ENCODE measurements around the gene RBP7. TPM values are rescaled to one million over a fixed set of nuclear protein-coding genes. Genes with fewer than 3 reads are reported as not detected.

Gene RBP7
- total RNA-seq, 4 donors from 2014 or later, result 2.3 to 3.3 TPM; not detected in 2

- in situ Hi-C loops (cut with MboI; ENCODE audit: low pct_ligation_motif_present in 1 of 4, low pct_unique_long_range_greater_than_20kb in 1 of 4, low sequenced_read_pairs in 3 of 4), result no loop called here
- intact Hi-C loops (cut with DNase I; ENCODE audit: low total_unique reads), result no loop called here
- Histone ChIP-seq H3K36me3 (peaks cover 0 to 26% (median 5%) of the 10 kb centered on the region in 4 donors), H3K9me3 (no peaks in the 10 kb centered on the region), H3K27ac (no peak overlapping the region), H3K27me3 (no peaks in the 10 kb centered on the region), H3K4me1 (no peaks in the 10 kb centered on the region), H3K4me3 (no peak overlapping the region)
- 85 to 87% methylated on average over 4 to 5 of the region's 5 CpGs for WGBS, 2 donors (ENCODE audit: low coverage in 1 of 2)
- no peak for DNase-seq
- TF ChIP-seq EP300 (IDR thresholded peaks at IDR 0.05; ENCODE audit: low read depth) (no peak), POLR2A (IDR thresholded peaks at IDR 0.05) (no peak), POLR2AphosphoS5 (IDR thresholded peaks at IDR 0.05) (no peak), CTCF (IDR thresholded peaks at IDR 0.05) (no peak)
Measured at GRCh38 chr1:9984253-9984652, 12.8 kb upstream of the RBP7 start.

GRCh38 chr1:9985001-9985400, 12.0 kb upstream of the RBP7 start:
- WGBS, 2 donors (ENCODE audit: low coverage in 1 of 2), result 52 to 55% methylated on average over 5 to 6 of the region's 6 CpGs
- intact Hi-C loops (cut with DNase I; ENCODE audit: low total_unique reads), result no loop called here

GRCh38 chr1:9989773-9990172, 7.3 kb upstream of the RBP7 start:
- Histone ChIP-seq H3K36me3 (no peaks in the 10 kb centered on the region), H3K27me3 (peaks cover 3% of the 10 kb centered on the region), H3K9me3 (no peaks in the 10 kb centered on the region), H3K27ac (no peak overlapping the region), H3K4me1 (no peaks in the 10 kb centered on the region), H3K4me3 (no peak overlapping the region)
- WGBS, 2 donors (ENCODE audit: low coverage in 1 of 2), result 92% methylated on average over 5 of the region's 5 CpGs; no CpG with 5 or more reads in 1 of the 2 donors
- TF ChIP-seq EP300 (IDR thresholded peaks at IDR 0.05; ENCODE audit: low read depth), result no peak
- TF ChIP-seq POLR2A (IDR thresholded peaks at IDR 0.05), result no peak
- TF ChIP-seq POLR2AphosphoS5 (IDR thresholded peaks at IDR 0.05), result no peak
- TF ChIP-seq CTCF (IDR thresholded peaks at IDR 0.05), result no peak
- in situ Hi-C loops (cut with MboI; ENCODE audit: low pct_ligation_motif_present in 1 of 4, low pct_unique_long_range_greater_than_20kb in 1 of 4, low sequenced_read_pairs in 3 of 4), result no loop called here
- DNase-seq, result no peak
- intact Hi-C loops (cut with DNase I; ENCODE audit: low total_unique reads), result no loop called here

More at GRCh38 chr1:9985001-9985400, 12.0 kb upstream of the RBP7 start:
- in situ Hi-C loops (cut with MboI; ENCODE audit: low pct_ligation_motif_present in 1 of 4, low pct_unique_long_range_greater_than_20kb in 1 of 4, low sequenced_read_pairs in 3 of 4), result no loop called here
- H3K4me3 ChIP-seq, result no peak overlapping the region
- H3K9me3 ChIP-seq, result no peaks in the 10 kb centered on the region
- H3K27me3 ChIP-seq, result no peaks in the 10 kb centered on the region
- H3K4me1 ChIP-seq, result no peaks in the 10 kb centered on the region
- H3K36me3 ChIP-seq, result peaks cover 0 to 26% (median 5%) of the 10 kb centered on the region in 4 donors
- no peak for TF ChIP-seq POLR2A (IDR thresholded peaks at IDR 0.05)
- DNase-seq, result no peak
- no peak overlapping the region for H3K27ac ChIP-seq

- intact Hi-C loops (cut with DNase I; ENCODE audit: low total_unique reads), result no loop called here
- TF ChIP-seq POLR2AphosphoS5 (IDR thresholded peaks at IDR 0.05) (no peak), CTCF (IDR thresholded peaks at IDR 0.05) (no peak), EP300 (IDR thresholded peaks at IDR 0.05; ENCODE audit: low read depth) (no peak)
- 54 to 56% methylated on average over 2 of the region's 2 CpGs for WGBS, 2 donors (ENCODE audit: low coverage in 1 of 2)
- Histone ChIP-seq H3K4me3 (no peak overlapping the region), H3K4me1 (no peaks in the 10 kb centered on the region), H3K9me3 (no peaks in the 10 kb centered on the region), H3K27me3 (peaks cover 15% of the 10 kb centered on the region), H3K27ac (no peak overlapping the region), H3K36me3 (no peaks in the 10 kb centered on the region)
- in situ Hi-C loops (cut with MboI; ENCODE audit: low pct_ligation_motif_present in 1 of 4, low pct_unique_long_range_greater_than_20kb in 1 of 4, low sequenced_read_pairs in 3 of 4), result no loop called here
- no peak for DNase-seq
Measured at GRCh38 chr1:9990944-9991343, 6.1 kb upstream of the RBP7 start.

GRCh38 chr1:9992910-9993309, 4.1 kb upstream of the RBP7 start:
- DNase-seq, result no peak
- Histone ChIP-seq H3K27me3 (peaks cover 34% of the 10 kb centered on the region), H3K27ac (no peak overlapping the region), H3K4me3 (no peak overlapping the region), H3K36me3 (no peaks in the 10 kb centered on the region), H3K4me1 (peaks cover 0 to 15% (median 11%) of the 10 kb centered on the region in 4 donors), H3K9me3 (no peaks in the 10 kb centered on the region)
- intact Hi-C loops (cut with DNase I; ENCODE audit: low total_unique reads) (no loop called here), in situ Hi-C loops (cut with MboI; ENCODE audit: low pct_ligation_motif_present in 1 of 4, low pct_unique_long_range_greater_than_20kb in 1 of 4, low sequenced_read_pairs in 3 of 4) (no loop called here)
- TF ChIP-seq POLR2A (IDR thresholded peaks at IDR 0.05) (no peak), EP300 (IDR thresholded peaks at IDR 0.05; ENCODE audit: low read depth) (no peak), CTCF (IDR thresholded peaks at IDR 0.05) (no peak), POLR2AphosphoS5 (IDR thresholded peaks at IDR 0.05) (no peak)
- 79% methylated on average over 5 of the region's 5 CpGs; no CpG with 5 or more reads in 1 of the 2 donors for WGBS, 2 donors (ENCODE audit: low coverage in 1 of 2)
